OCI-LY1 (cell line): ENCODE results near the gene SEMA3G.

ENCODE experiments used
- EZH2 ChIP-seq: fragments of 200-600 bp; sonication (generic), shearing (Covaris generic); IDR thresholded peaks from 2 replicates; pipeline ENCODE4 v1.8.0; 2017; ENCODE audit warnings: borderline replicate concordance, mixed run types, mild to moderate bottlenecking, antibody characterized with exemption, low read length, moderate library complexity, mixed read lengths
- TF ChIP-seq, protein P1 (sequence below): fragments of 200-600 bp; sonication (generic), shearing (Covaris generic); IDR thresholded peaks from 2 replicates; pipeline ENCODE4 v1.5.1; 2017; ENCODE audit warnings: mild to moderate bottlenecking, antibody characterized with exemption, low read length, moderate library complexity, mixed read lengths

DNA sequence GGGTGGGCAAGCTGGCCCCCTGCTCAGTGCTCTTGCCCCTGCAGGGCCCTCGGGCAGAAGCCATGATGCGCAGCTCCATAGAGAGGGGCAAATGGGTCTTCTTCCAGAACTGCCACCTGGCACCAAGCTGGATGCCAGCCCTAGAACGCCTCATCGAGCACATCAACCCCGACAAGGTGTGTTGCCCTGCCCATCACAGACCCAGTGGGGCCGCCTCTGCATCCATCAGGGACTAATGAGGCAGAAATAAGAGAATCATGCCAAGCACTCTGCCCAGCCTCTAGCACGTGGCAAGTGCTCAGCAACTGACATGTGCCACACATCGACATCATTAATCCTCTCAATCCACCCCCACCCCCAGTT lies 49.4 kb downstream of the SEMA3G start:
- TF ChIP-seq, protein P1, sequence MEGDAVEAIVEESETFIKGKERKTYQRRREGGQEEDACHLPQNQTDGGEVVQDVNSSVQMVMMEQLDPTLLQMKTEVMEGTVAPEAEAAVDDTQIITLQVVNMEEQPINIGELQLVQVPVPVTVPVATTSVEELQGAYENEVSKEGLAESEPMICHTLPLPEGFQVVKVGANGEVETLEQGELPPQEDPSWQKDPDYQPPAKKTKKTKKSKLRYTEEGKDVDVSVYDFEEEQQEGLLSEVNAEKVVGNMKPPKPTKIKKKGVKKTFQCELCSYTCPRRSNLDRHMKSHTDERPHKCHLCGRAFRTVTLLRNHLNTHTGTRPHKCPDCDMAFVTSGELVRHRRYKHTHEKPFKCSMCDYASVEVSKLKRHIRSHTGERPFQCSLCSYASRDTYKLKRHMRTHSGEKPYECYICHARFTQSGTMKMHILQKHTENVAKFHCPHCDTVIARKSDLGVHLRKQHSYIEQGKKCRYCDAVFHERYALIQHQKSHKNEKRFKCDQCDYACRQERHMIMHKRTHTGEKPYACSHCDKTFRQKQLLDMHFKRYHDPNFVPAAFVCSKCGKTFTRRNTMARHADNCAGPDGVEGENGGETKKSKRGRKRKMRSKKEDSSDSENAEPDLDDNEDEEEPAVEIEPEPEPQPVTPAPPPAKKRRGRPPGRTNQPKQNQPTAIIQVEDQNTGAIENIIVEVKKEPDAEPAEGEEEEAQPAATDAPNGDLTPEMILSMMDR = no peak
- TF ChIP-seq EZH2 = no peak
